ENCODE measurements around the gene DSC2.

The DSC2 gene

DNA sequence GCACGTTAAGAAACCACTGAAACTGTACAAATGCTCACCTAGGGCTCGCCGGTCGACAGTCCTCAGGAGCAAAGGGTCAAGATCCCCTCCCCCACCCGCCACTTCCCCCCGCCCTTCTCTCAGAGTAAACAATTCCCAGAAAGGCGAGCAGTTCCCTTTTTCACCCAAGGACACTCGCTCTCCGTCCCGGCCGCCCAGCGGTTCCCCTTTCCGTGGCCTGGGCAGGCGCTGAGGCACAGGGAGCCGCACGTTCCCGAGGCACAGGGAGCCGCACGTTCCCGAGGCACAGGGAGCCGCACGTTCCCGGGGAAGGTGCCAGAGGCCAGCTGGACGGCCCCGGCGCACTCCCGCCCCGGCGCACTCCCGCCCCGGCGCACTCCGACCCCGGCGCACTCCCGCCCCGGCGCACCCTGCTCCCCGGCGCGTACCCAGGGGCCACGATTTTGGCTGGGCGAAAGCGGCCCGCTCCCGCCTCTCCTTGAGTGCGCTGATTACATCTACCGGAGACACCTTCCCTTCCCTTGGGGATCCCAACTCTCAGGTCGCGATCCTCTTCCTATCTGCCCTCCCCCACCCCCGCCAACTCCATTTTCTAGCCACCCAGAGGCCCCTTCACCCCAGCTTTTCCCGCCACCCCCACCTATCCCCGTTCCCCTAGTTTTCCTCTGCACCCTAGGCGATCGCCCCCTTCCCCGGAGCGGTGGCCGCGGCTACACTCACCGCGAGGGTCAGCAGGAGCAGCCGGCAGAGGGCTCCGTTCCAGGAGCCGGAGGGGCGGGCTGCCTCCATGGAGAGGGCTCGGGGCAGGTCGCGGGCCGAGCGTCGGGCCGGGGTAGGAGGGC, 817 bp downstream of the DSC2 start:
- peak overlapping the region; percentile 51 for H3K27ac ChIP-seq (replicated peaks)
- H3K4me3 ChIP-seq (replicated peaks; ENCODE audit: insufficient read depth, low read length) = peak overlapping the region; percentile 54
- peak; percentile 33 to 75 for DNase-seq (ENCODE audit: low read depth in 1 of 2, low spot score in 1 of 2)
- TF ChIP-seq GABPA (IDR thresholded peaks at IDR 0.05; ENCODE audit: low read depth) = no peak
- peak; percentile 11 for TF ChIP-seq REST (IDR thresholded peaks at IDR 0.05; ENCODE audit: insufficient replicate concordance, low read depth)
- peak; percentile 99 for TF ChIP-seq SPI1 (IDR thresholded peaks at IDR 0.05; ENCODE audit: borderline replicate concordance, low read depth)
- TF ChIP-seq, protein P1, sequence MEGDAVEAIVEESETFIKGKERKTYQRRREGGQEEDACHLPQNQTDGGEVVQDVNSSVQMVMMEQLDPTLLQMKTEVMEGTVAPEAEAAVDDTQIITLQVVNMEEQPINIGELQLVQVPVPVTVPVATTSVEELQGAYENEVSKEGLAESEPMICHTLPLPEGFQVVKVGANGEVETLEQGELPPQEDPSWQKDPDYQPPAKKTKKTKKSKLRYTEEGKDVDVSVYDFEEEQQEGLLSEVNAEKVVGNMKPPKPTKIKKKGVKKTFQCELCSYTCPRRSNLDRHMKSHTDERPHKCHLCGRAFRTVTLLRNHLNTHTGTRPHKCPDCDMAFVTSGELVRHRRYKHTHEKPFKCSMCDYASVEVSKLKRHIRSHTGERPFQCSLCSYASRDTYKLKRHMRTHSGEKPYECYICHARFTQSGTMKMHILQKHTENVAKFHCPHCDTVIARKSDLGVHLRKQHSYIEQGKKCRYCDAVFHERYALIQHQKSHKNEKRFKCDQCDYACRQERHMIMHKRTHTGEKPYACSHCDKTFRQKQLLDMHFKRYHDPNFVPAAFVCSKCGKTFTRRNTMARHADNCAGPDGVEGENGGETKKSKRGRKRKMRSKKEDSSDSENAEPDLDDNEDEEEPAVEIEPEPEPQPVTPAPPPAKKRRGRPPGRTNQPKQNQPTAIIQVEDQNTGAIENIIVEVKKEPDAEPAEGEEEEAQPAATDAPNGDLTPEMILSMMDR (IDR thresholded peaks at IDR 0.05; ENCODE audit: insufficient read depth, low read length) = no peak
- peak; percentile 92 for TF ChIP-seq POLR2AphosphoS5 (IDR thresholded peaks at IDR 0.05; ENCODE audit: low read depth)
- H3K27me3 ChIP-seq (ENCODE audit: insufficient read depth, poor library complexity, severe bottlenecking) = no peaks in the 10 kb centered on the region

DNA sequence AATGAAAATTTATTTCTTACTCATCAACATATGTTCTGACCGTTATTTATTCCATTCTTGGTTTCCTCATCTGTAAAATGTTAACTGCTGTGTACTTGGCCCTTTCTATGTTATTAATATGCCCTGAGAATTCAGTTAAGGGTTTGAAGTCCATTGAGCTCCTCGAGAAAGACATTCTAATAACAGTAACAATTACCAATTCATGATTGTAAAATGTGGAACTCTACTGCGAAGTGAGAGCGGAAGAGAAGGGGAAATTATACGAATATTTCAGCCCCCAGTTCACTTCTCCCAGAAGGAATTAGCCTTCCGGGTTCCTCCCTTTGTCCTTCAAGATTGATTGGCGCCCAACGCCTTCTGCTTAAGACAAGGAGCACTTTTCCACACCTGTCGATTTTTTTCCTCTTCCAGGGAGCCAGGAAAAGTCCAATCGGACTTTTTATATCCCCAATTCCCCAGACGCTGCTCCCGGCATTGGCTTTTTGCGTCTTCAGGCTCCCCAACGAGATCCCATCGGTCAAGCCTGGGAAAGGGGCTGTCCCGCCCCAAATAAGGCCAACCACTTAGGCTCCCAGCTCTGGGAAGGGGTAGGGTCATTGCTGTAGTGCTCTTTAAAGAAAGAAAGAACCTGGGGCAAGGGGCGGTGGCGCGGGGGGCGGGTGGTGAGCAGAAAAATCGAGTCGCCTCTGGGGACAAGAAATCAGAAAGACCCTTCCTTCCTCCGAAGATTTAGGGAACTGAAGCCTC, 1.6 kb downstream of the DSC2 start:
- DNase-seq (ENCODE audit: low read depth in 1 of 2, low spot score in 1 of 2) = no peak
- Histone ChIP-seq H3K27me3 (ENCODE audit: insufficient read depth, poor library complexity, severe bottlenecking) (no peaks in the 10 kb centered on the region), H3K4me3 (replicated peaks; ENCODE audit: insufficient read depth, low read length) (peak overlapping the region; percentile 54), H3K27ac (replicated peaks) (peak overlapping the region; percentile 51; the same call in 1 of the 2 replicates)
- TF ChIP-seq REST (IDR thresholded peaks at IDR 0.05; ENCODE audit: insufficient replicate concordance, low read depth) = no peak

DNA sequence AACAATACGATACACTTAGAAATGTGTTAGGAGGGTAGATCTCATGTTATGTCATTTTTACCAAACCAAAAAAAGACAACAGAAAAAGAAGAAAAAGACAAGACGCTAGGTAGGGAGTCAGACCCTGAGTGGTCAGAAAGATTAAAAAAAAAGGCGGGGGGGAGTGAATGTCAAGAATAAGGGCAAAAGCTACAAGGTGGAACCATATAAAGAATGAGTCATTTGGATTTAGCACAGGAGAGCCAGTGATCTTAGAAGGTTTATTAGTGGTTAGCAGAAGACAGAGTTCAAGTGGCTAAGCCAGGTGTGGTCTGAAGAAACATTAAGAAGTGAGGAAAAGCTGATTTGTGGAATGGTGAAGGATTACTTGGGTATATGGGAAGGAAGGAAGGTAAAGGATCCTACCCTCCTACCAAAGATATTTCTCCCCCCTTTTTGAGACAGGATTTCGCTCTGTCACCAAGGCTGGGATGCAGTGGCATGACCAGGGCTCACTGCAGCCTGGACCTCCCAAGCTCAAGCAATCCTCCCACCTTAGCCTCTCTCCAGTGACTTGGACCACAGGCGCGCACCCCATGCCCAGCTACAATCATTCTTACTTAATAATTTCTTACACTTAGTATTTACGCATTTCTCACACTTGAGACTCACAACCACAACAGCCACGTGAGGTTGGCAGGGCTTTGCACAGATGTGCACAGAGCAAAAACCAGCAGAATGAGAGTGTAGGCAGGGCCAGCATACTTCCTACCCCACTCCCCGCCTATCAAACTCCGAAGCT, 2.6 kb downstream of the DSC2 start:
- Histone ChIP-seq H3K4me3 (replicated peaks; ENCODE audit: insufficient read depth, low read length) (no peak overlapping the region), H3K27me3 (ENCODE audit: insufficient read depth, poor library complexity, severe bottlenecking) (no peaks in the 10 kb centered on the region), H3K27ac (replicated peaks) (no peak overlapping the region)
- no peak for DNase-seq (ENCODE audit: low read depth in 1 of 2, low spot score in 1 of 2)
- TF ChIP-seq, protein P1 (IDR thresholded peaks at IDR 0.05; ENCODE audit: insufficient read depth, low read length) = no peak

DNA sequence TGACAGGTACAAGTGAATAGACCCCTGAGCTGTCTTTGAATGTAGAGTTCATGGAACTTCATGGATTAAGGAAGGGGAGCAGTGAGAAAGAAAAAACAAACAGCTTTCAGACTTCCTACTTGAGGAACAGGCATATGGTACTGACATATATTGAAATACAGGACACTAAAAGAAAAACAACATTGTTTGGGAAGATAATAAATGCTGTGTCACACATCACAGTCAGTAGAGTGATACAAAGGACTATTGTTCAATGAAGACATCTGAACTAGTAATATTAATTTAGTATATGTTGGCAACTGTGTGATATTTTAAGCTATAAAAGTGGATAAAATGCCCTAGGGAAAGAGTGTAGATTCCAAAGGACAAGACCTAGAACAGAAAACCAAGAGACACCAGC, 3.3 kb downstream of the DSC2 start:
- no peaks in the 10 kb centered on the region for H3K27me3 ChIP-seq (ENCODE audit: insufficient read depth, poor library complexity, severe bottlenecking)
- TF ChIP-seq SPI1 (IDR thresholded peaks at IDR 0.05; ENCODE audit: borderline replicate concordance, low read depth) (no peak), REST (IDR thresholded peaks at IDR 0.05; ENCODE audit: insufficient replicate concordance, low read depth) (no peak), GABPA (IDR thresholded peaks at IDR 0.05; ENCODE audit: low read depth) (no peak)
- TF ChIP-seq, protein P1 (IDR thresholded peaks at IDR 0.05; ENCODE audit: insufficient read depth, low read length) = no peak
- H3K4me3 ChIP-seq (replicated peaks; ENCODE audit: insufficient read depth, low read length) = no peak overlapping the region
- H3K27ac ChIP-seq (replicated peaks) = no peak overlapping the region
- no peak for DNase-seq (ENCODE audit: low read depth in 1 of 2, low spot score in 1 of 2)
